Gastroesophageal sphincter (tissue), 4 donors: Measurements from ENCODE around the gene THSD4. TPM values are rescaled to one million over a fixed set of nuclear protein-coding genes. Genes with fewer than 3 reads are reported as not detected.

Source experiments
- ATAC-seq: fragments of 150-250 bp; one replicate; pipeline ENCODE4 v1.9.1; 2016; ENCODE audit warnings: mild to moderate bottlenecking, moderate library complexity
- H3K27ac ChIP-seq, 4 donors: fragments of 200-600 bp; sonication (generic) in 3 of 4; 1 replicate in 3 of 4; 2 replicates in 1 of 4; pipeline ENCODE4 v1.5.1; 2016 to 2019
- H3K27me3 ChIP-seq: fragments of 200-600 bp; sonication (generic); one replicate; pipeline ENCODE4 v1.5.1; 2019
- H3K36me3 ChIP-seq, 2 donors: fragments of 200-600 bp; sonication (generic); one replicate each; pipeline ENCODE4 v1.5.1; 2019; ENCODE audit warnings: control low read depth in 1 of 2
- H3K4me1 ChIP-seq, 3 donors: fragments of 200-600 bp; sonication (generic); 1 replicate in 2 of 3; 2 replicates in 1 of 3; pipeline ENCODE4 v1.5.1; 2016 to 2019; ENCODE audit warnings: control low read depth in 2 of 3
- H3K4me3 ChIP-seq, 2 donors: fragments of 200-600 bp; sonication (generic); one replicate each; pipeline ENCODE4 v1.5.1; 2019; ENCODE audit warnings: mild to moderate bottlenecking in 1 of 2, moderate library complexity in 1 of 2
- H3K9me3 ChIP-seq, 3 donors: fragments of 200-600 bp; sonication (generic); one replicate each; pipeline ENCODE4 v1.5.1; 2017 to 2019; ENCODE audit warnings: control low read depth in 2 of 3
- EP300 ChIP-seq: sonication (generic); formaldehyde crosslinking; IDR thresholded peaks from one replicate; pipeline ENCODE4 v1.6.1; 2017; ENCODE audit warnings: antibody characterized with exemption, mild to moderate bottlenecking
- POLR2A ChIP-seq, 2 donors: fragments of 450-650 bp; IDR thresholded peaks; one replicate each; pipeline ENCODE4 v1.6.1; 2017; ENCODE audit warnings: antibody characterized with exemption in 2 of 2, mild to moderate bottlenecking in 2 of 2, moderate library complexity in 1 of 2
- POLR2AphosphoS5 ChIP-seq: sonication (generic); formaldehyde crosslinking; IDR thresholded peaks from one replicate; pipeline ENCODE4 v1.6.1; 2017; ENCODE audit warnings: antibody characterized with exemption
- WGBS, 2 donors: methylation state at CpG; one replicate each; pipeline ENCODE4 v1.1.5; 2018; ENCODE audit warnings: low coverage in 1 of 2; 5-methylcytosine and 5-hydroxymethylcytosine counted together
- total RNA-seq, 4 donors: library from RNA; depleted of rRNA; stranded (reverse); fragments of >200 nt; gene quantifications; one replicate each; pipeline ENCODE4 v1.1.0, GENCODE V29; 2016
- TF ChIP-seq, protein P1 (sequence below), 4 experiments: fragments of 200-600 bp in 2 of 4; fragments of 450-650 bp in 2 of 4; sonication (generic) in 1 of 4; IDR thresholded peaks; one replicate each; pipeline ENCODE4 v1.5.1; 2017 to 2019; ENCODE audit warnings: antibody characterized with exemption in 4 of 4, mild to moderate bottlenecking in 2 of 4, moderate library complexity in 2 of 4

Gene THSD4
- total RNA-seq, 4 donors from 2014 or later = 4.6 to 28.5 (median 17.6) TPM

DNA sequence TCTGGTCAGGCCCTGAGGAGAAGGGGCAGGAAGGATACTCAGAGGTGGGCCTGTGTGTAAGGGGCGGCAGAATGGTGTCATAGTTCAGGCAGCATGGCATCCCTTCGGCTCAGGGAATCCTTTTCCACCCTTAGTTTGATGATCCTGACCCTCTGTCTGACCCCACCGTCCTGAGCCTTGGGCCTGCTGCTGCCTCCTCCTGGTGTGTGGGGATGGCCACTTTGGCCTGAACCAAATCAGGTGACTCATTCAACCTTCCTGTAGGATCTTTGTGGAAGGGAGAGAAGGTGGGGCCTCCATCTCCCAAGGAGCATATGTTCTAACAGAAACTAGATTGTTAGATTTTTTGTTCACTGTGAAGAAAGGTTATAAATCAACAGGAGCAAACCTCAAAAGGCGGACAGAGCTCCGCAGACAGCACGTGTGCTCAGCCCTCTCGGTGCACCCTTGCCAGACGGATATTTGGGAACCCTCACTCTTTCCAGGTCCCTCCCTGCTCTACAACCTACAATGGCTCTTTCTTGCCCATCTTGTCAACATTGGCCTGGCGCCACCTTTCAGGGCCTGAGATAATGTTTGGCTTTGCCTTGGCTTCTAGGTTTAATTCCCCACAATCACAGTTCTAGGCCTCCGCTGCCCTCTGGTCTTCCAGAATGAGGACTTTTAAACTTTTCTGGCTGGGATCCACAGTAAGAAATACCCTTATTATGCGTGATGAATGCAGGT, 21.7 kb downstream of the THSD4 start:
- Histone ChIP-seq H3K36me3 (no peaks in the 10 kb centered on the region), H3K4me1 (peaks cover 0 to 7% (median 0%) of the 10 kb centered on the region in 3 donors), H3K9me3 (no peaks in the 10 kb centered on the region), H3K27ac (no peak overlapping the region), H3K27me3 (no peaks in the 10 kb centered on the region), H3K4me3 (no peak overlapping the region)
- TF ChIP-seq, protein P1, sequence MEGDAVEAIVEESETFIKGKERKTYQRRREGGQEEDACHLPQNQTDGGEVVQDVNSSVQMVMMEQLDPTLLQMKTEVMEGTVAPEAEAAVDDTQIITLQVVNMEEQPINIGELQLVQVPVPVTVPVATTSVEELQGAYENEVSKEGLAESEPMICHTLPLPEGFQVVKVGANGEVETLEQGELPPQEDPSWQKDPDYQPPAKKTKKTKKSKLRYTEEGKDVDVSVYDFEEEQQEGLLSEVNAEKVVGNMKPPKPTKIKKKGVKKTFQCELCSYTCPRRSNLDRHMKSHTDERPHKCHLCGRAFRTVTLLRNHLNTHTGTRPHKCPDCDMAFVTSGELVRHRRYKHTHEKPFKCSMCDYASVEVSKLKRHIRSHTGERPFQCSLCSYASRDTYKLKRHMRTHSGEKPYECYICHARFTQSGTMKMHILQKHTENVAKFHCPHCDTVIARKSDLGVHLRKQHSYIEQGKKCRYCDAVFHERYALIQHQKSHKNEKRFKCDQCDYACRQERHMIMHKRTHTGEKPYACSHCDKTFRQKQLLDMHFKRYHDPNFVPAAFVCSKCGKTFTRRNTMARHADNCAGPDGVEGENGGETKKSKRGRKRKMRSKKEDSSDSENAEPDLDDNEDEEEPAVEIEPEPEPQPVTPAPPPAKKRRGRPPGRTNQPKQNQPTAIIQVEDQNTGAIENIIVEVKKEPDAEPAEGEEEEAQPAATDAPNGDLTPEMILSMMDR (IDR thresholded peaks at IDR 0.05) = no peak
- TF ChIP-seq EP300 (no peak), POLR2AphosphoS5 (no peak), POLR2A (IDR thresholded peaks at IDR 0.05) (no peak)
- no peak for ATAC-seq
- 85 to 94% methylated on average over 7 to 8 of the region's 11 CpGs for WGBS, 2 donors

DNA sequence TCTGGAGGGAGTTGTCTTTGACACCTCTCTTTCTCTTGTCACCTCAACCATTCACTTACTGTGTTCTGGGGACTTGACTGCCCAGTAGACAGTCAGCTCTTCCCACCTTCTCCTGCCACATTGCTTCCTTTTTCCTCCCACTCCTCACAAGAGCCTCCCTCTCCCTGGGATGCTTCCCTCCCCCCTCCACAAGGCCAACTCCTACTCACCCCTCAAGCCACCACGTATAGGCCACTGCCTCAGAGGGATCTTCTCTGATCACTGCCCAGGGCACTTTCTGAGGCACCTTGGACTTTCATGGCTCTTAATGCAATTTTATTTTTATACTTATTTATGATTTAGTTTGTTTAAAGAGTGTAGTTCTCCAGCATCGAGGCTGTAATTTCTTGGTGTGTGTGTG, 23.2 kb downstream of the THSD4 start:
- Histone ChIP-seq H3K27ac (no peak overlapping the region), H3K4me1 (peaks cover 0 to 7% (median 0%) of the 10 kb centered on the region in 3 donors)

DNA sequence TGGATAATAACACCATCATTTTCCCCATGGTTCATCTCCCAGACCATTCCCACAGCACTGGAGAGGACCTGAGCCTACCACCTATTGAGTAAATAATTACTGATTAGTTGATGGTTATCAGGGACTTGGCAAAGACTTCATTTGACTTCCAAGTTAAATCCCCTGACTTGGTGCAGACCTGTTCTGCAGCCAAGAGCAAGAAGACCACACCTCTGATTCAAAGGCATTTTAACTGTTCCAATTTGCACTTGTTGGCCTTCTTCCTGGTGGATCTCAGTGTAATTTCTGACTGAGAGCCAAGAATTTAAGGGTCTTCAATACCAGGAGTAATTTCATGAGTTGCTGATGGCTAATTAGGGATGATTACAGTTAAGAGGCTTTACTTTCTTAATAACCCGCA, 24.0 kb downstream of the THSD4 start:
- Histone ChIP-seq H3K4me3 (no peak overlapping the region), H3K27me3 (no peaks in the 10 kb centered on the region), H3K36me3 (no peaks in the 10 kb centered on the region), H3K4me1 (no peaks in the 10 kb centered on the region), H3K27ac (no peak overlapping the region), H3K9me3 (no peaks in the 10 kb centered on the region)
- TF ChIP-seq POLR2A (IDR thresholded peaks at IDR 0.05) = no peak
- no peak for TF ChIP-seq EP300
- TF ChIP-seq, protein P1 (IDR thresholded peaks at IDR 0.05) = no peak
- TF ChIP-seq POLR2AphosphoS5 = no peak
- 90% methylated on average over 1 of the region's 1 CpG; no CpG with 5 or more reads in 1 of the 2 donors for WGBS, 2 donors
- no peak for ATAC-seq

More for the DNA sequence above, 23.2 kb downstream of the THSD4 start:
- Histone ChIP-seq H3K9me3 (no peaks in the 10 kb centered on the region), H3K27me3 (no peaks in the 10 kb centered on the region), H3K4me3 (no peak overlapping the region), H3K36me3 (no peaks in the 10 kb centered on the region)
- ATAC-seq = no peak
- TF ChIP-seq, protein P1 (IDR thresholded peaks at IDR 0.05) = no peak
- WGBS, 2 donors = 46 to 79% methylated on average over 2 of the region's 2 CpGs

DNA sequence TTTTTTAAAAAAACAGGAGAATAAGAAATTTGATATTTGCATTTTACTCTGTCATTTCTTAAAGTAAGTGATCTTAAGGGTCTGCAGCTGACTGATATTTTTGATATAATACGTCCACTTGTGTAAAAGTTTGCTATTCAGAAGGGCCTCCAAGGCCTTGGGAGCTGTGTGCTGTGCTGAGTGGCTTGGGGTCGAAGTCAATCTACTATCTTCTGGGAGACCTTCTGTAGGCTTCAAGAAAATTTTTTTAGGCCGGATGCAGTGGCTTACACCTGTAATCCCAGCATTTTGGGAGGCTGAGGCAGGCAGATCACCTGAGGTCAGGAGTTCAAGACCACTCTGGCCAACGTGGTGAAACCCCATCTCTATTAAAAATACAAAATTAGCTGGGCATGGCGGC, 26.3 kb downstream of the THSD4 start:
- H3K9me3 ChIP-seq = no peaks in the 10 kb centered on the region
- 92 to 95% methylated on average over 4 of the region's 5 CpGs for WGBS, 2 donors
- H3K27me3 ChIP-seq = no peaks in the 10 kb centered on the region
- H3K4me1 ChIP-seq = peaks cover 0 to 2% (median 0%) of the 10 kb centered on the region in 3 donors
- no peak for ATAC-seq
- no peaks in the 10 kb centered on the region for H3K36me3 ChIP-seq
- H3K27ac ChIP-seq = no peak overlapping the region
- TF ChIP-seq POLR2AphosphoS5 (no peak), EP300 (no peak), POLR2A (IDR thresholded peaks at IDR 0.05) (no peak)
- TF ChIP-seq, protein P1 (IDR thresholded peaks at IDR 0.05) = no peak
- H3K4me3 ChIP-seq = no peak overlapping the region

DNA sequence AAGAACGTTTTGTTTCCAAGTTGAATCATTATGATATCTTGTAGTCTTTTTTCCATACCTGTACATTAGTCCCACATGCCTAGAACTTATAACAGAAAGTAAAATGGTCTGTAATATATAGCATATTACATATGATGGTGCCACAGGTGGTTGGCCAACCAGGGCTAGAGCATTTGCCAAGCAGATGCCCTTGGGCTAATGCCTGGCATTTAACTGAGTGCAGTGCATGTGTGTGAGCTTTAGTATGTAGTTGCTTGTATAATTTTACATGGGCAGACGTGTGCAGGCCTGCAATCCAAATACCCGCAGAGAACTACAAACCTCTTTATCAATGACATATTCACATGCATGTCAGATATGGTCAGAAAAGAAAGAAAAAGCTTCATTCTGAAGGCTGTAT, 27.5 kb downstream of the THSD4 start:
- Histone ChIP-seq H3K4me1 (peaks cover 0 to 14% (median 0%) of the 10 kb centered on the region in 3 donors), H3K36me3 (no peaks in the 10 kb centered on the region), H3K9me3 (no peaks in the 10 kb centered on the region), H3K4me3 (no peak overlapping the region), H3K27ac (no peak overlapping the region), H3K27me3 (no peaks in the 10 kb centered on the region)
- 88 to 95% methylated on average over 2 to 3 of the region's 3 CpGs for WGBS, 2 donors
- TF ChIP-seq EP300 = no peak
- no peak for TF ChIP-seq POLR2A (IDR thresholded peaks at IDR 0.05)
- TF ChIP-seq POLR2AphosphoS5 = no peak
- TF ChIP-seq, protein P1 (IDR thresholded peaks at IDR 0.05) = no peak
- no peak for ATAC-seq
